Right atrium auricular region (tissue), 2 donors: ENCODE measurements around the gene CCR3. TPM values are rescaled to one million over a fixed set of nuclear protein-coding genes. Genes with fewer than 3 reads are reported as not detected.

Experiments
- DNase-seq: peaks from one replicate; pipeline ENCODE4 v3.0.0-alpha.2; 2019; ENCODE audit warnings: low spot score
- H3K27ac ChIP-seq, 2 donors: fragments of 200-600 bp; sonication (generic); 1 replicate in 1 of 2; 2 replicates in 1 of 2; pipeline ENCODE4 v1.5.1; 2016 to 2019
- H3K27me3 ChIP-seq, 2 donors: fragments of 200-600 bp; sonication (generic); one replicate each; pipeline versions ENCODE4 v1.5.1 to v1.6.0; 2017 to 2019
- H3K36me3 ChIP-seq: fragments of 200-600 bp; sonication (generic); one replicate; pipeline ENCODE4 v1.5.1; 2016
- H3K4me1 ChIP-seq, 2 donors: fragments of 200-600 bp; sonication (generic); one replicate each; pipeline versions ENCODE4 v1.5.1 to v1.6.0; 2017 to 2019
- H3K4me3 ChIP-seq, 2 donors: fragments of 200-600 bp; sonication (generic); 1 replicate in 1 of 2; 2 replicates in 1 of 2; pipeline ENCODE4 v1.5.1; 2017 to 2019; ENCODE audit warnings: mild to moderate bottlenecking in 1 of 2, moderate library complexity in 1 of 2
- H3K9me3 ChIP-seq, 2 donors: fragments of 200-600 bp; sonication (generic); one replicate each; pipeline ENCODE4 v1.5.1; 2019
- CTCF ChIP-seq, 2 donors: fragments of 200-600 bp; sonication (generic); IDR thresholded peaks; one replicate each; pipeline ENCODE4 v1.5.1; 2019; ENCODE audit warnings: antibody characterized with exemption in 2 of 2
- total RNA-seq, 2 donors: library from RNA; depleted of rRNA; stranded (reverse); fragments of >200 nt; gene quantifications; one replicate each; pipeline ENCODE4 v1.1.0, GENCODE V29; 2016

CCR3 gene
- total RNA-seq, 2 donors from 2014 or later: not detected

GRCh38 chr3:46235425-46235824 is 6.8 kb upstream of the CCR3 start:
- no peaks in the 10 kb centered on the region for H3K9me3 ChIP-seq
- no peak for TF ChIP-seq CTCF (IDR thresholded peaks at IDR 0.05)
- no peak overlapping the region for H3K4me3 ChIP-seq
- H3K36me3 ChIP-seq: no peaks in the 10 kb centered on the region
- no peaks in the 10 kb centered on the region for H3K4me1 ChIP-seq
- H3K27ac ChIP-seq: no peak overlapping the region
- no peaks in the 10 kb centered on the region for H3K27me3 ChIP-seq
- DNase-seq: no peak

GRCh38 chr3:46236294-46237054 is 5.8 kb upstream of the CCR3 start:
- H3K9me3 ChIP-seq: no peaks in the 10 kb centered on the region
- no peaks in the 10 kb centered on the region for H3K36me3 ChIP-seq
- no peaks in the 10 kb centered on the region for H3K4me1 ChIP-seq
- no peak for TF ChIP-seq CTCF (IDR thresholded peaks at IDR 0.05)
- H3K27me3 ChIP-seq: no peaks in the 10 kb centered on the region
- no peak overlapping the region for H3K27ac ChIP-seq
- no peak for DNase-seq
- H3K4me3 ChIP-seq: no peak overlapping the region

- DNase-seq: no peak
Measured at GRCh38 chr3:46238386-46238785, 3.9 kb upstream of the CCR3 start.

GRCh38 chr3:46239301-46239938 is 2.8 kb upstream of the CCR3 start:
- no peaks in the 10 kb centered on the region for H3K36me3 ChIP-seq
- no peak for TF ChIP-seq CTCF (IDR thresholded peaks at IDR 0.05)
- H3K4me1 ChIP-seq: no peaks in the 10 kb centered on the region
- H3K27ac ChIP-seq: no peak overlapping the region
- DNase-seq: no peak
- H3K27me3 ChIP-seq: no peaks in the 10 kb centered on the region
- H3K9me3 ChIP-seq: no peaks in the 10 kb centered on the region
- no peak overlapping the region for H3K4me3 ChIP-seq

More at GRCh38 chr3:46238386-46238785, 3.9 kb upstream of the CCR3 start:
- no peak overlapping the region for H3K4me3 ChIP-seq
- H3K27me3 ChIP-seq: no peaks in the 10 kb centered on the region
- H3K27ac ChIP-seq: no peak overlapping the region
- no peaks in the 10 kb centered on the region for H3K36me3 ChIP-seq
- no peaks in the 10 kb centered on the region for H3K4me1 ChIP-seq
- TF ChIP-seq CTCF (IDR thresholded peaks at IDR 0.05): no peak
- no peaks in the 10 kb centered on the region for H3K9me3 ChIP-seq

GRCh38 chr3:46239952-46240351 is 2.3 kb upstream of the CCR3 start:
- no peaks in the 10 kb centered on the region for H3K36me3 ChIP-seq
- no peaks in the 10 kb centered on the region for H3K4me1 ChIP-seq
- no peak for DNase-seq
- no peak overlapping the region for H3K27ac ChIP-seq
- no peaks in the 10 kb centered on the region for H3K27me3 ChIP-seq
- H3K4me3 ChIP-seq: no peak overlapping the region
- no peak for TF ChIP-seq CTCF (IDR thresholded peaks at IDR 0.05)
- no peaks in the 10 kb centered on the region for H3K9me3 ChIP-seq
